ENCODE results near the gene MAS1. TPM values are rescaled to one million over a fixed set of nuclear protein-coding genes. Genes with fewer than 3 reads are reported as not detected.

The MAS1 gene
- total and polyA plus RNA-seq, 9 of the 15 experiments (the other 6 are each of a cell fraction or from before 2014, with no cell fraction given) = not detected

- ChIA-PET POLR2A (no interaction called here), CTCF (ENCODE audit: low intra/inter-chr PET ratio) (no interaction called here)
- intact Hi-C loops (cut with micrococcal nuclease) (no loop called here), in situ Hi-C loops (cut with MboI) (no loop called here)
- TF ChIP-seq ZNF77 (CRISPR knock-in tag; IDR thresholded peaks at IDR 0.05) (no peak), SUPT5H (IDR thresholded peaks at IDR 0.05) (no peak), FOXJ2 (tag; IDR thresholded peaks at IDR 0.05) (no peak), VEZF1 (CRISPR knock-in tag; IDR thresholded peaks at IDR 0.05) (no peak), DDX20 (tag; IDR thresholded peaks at IDR 0.05; ENCODE audit: low read depth) (no peak), ELF4 (CRISPR knock-in tag; IDR thresholded peaks at IDR 0.05) (no peak), ZBTB7A (IDR thresholded peaks at IDR 0.05; ENCODE audit: borderline replicate concordance, control insufficient read depth, low read depth, low read length) (no peak), SMAD4 (CRISPR knock-in tag; conservative IDR thresholded peaks at IDR 0.05) (no peak), MXI1 (IDR thresholded peaks at IDR 0.05; ENCODE audit: low read depth, low read length) (no peak), RBM22 (IDR thresholded peaks at IDR 0.05; ENCODE audit: low read depth, low read length, poor library complexity, severe bottlenecking) (no peak), ZC3H11A (IDR thresholded peaks at IDR 0.05; ENCODE audit: low read depth, low read length) (no peak), HOXB6 (CRISPR knock-in tag; IDR thresholded peaks at IDR 0.05; ENCODE audit: borderline replicate concordance) (no peak), CC2D1A (IDR thresholded peaks at IDR 0.05) (no peak), MTA1 (IDR thresholded peaks at IDR 0.05; ENCODE audit: borderline replicate concordance) (no peak), TCF15 (CRISPR knock-in tag; IDR thresholded peaks at IDR 0.05) (no peak), ZNF354B (CRISPR knock-in tag; IDR thresholded peaks at IDR 0.05) (no peak), ZNF124 (CRISPR knock-in tag; IDR thresholded peaks at IDR 0.05) (no peak), FOXP4 (CRISPR knock-in tag; IDR thresholded peaks at IDR 0.05; ENCODE audit: borderline replicate concordance) (no peak), RNF2 (IDR thresholded peaks at IDR 0.05) (no peak)
- H3K9me3 ChIP-seq (replicated peaks; ENCODE audit: control insufficient read depth, insufficient read depth, low read depth, low read length) = 0 out of 2 replicates have a peak, but pooled peaks cover under 1% of the 10 kb centered on the region
- H4K20me1 ChIP-seq (replicated peaks; ENCODE audit: control insufficient read depth, insufficient read depth, low read length) = no peaks in the 10 kb centered on the region
- no peak for FAIRE-seq
- H3K4me2 ChIP-seq (ENCODE audit: insufficient read depth, low read length) = no peak overlapping the region
- H3K36me3 ChIP-seq (ENCODE audit: control insufficient read depth, insufficient read depth, low read length) = no peaks in the 10 kb centered on the region
- no peak for DNase-seq (ENCODE audit: extremely low read depth in 1 of 4, low spot score in 3 of 4)
- no peak overlapping the region for H3K27ac ChIP-seq (ENCODE audit: extremely low read depth, low read depth, low read length)
- WGBS (ENCODE audit: insufficient coverage, low coverage, missing lambda C conversion rate) = 3% methylated on average over 2 of the region's 2 CpGs
- BruUV-seq (replicated peaks) = no TSS peak
- no peak overlapping the region for H3K9ac ChIP-seq (ENCODE audit: insufficient read depth in 1 of 2, low read depth in 2 of 2, low read length in 2 of 2)
- no peak overlapping the region for H3K4me3 ChIP-seq
- no peak overlapping the region for H2AFZ ChIP-seq (ENCODE audit: low read depth, low read length)
- peaks cover 34 to 62% of the 10 kb centered on the region in 2 experiments for H3K27me3 ChIP-seq (ENCODE audit: control insufficient read depth in 2 of 2, insufficient read depth in 2 of 2, low read length in 2 of 2)
- H3K9me1 ChIP-seq (ENCODE audit: control insufficient read depth, insufficient read depth, low read length) = no peaks in the 10 kb centered on the region
- H3K4me1 ChIP-seq (replicated peaks in 1 of 2; ENCODE audit: control insufficient read depth in 2 of 2, insufficient read depth in 2 of 2, low read length in 2 of 2) = no peaks in the 10 kb centered on the region
- ATAC-seq = no peak
- no peaks in the 10 kb centered on the region for H3K79me2 ChIP-seq (ENCODE audit: control insufficient read depth, insufficient read depth, low read length)
These were observed 24.6 kb downstream of the MAS1 start for GRCh38 chr6:159915397-159915796.

Data from K562 (cell line).